HepG2 (cell line): ENCODE results near the gene SGTB. TPM values are rescaled to one million over a fixed set of nuclear protein-coding genes. Genes with fewer than 3 reads are reported as not detected.

Source experiments
- ARID4A ChIP-seq: sonication (generic); formaldehyde crosslinking; IDR thresholded peaks from 2 replicates; pipeline ENCODE4 v1.5.0; 2020; ENCODE audit warnings: mild to moderate bottlenecking, missing genetic modification reagents, borderline replicate concordance
- ARNT2 ChIP-seq: sonication (generic); formaldehyde crosslinking; IDR thresholded peaks from 2 replicates; pipeline ENCODE4 v1.8.0; 2022; ENCODE audit warnings: mild to moderate bottlenecking, low read depth, missing genetic modification reagents, moderate library complexity
- CHD2 ChIP-seq: IDR thresholded peaks from 2 replicates; pipeline ENCODE4 v1.6.1; 2011; ENCODE audit warnings: low read depth, low read length, improper control_type of control experiment
- EEA1 ChIP-seq: sonication (generic); formaldehyde crosslinking; IDR thresholded peaks from 2 replicates; pipeline ENCODE4 v1.5.1; 2020; ENCODE audit warnings: mild to moderate bottlenecking, missing genetic modification reagents, borderline replicate concordance
- IKZF4 ChIP-seq: sonication (generic); formaldehyde crosslinking; IDR thresholded peaks from 2 replicates; pipeline ENCODE4 v1.5.1; 2020; ENCODE audit warnings: borderline replicate concordance, mild to moderate bottlenecking, low read depth, missing genetic modification reagents; ENCODE audit errors: not compliant biosample characterization
- MAFK ChIP-seq, 2 experiments: IDR thresholded peaks in 1 of 2; conservative IDR thresholded peaks in 1 of 2; 2 replicates each; pipeline ENCODE4 v1.6.1; 2011; ENCODE audit warnings: improper control_type of control experiment in 2 of 2, low read length in 2 of 2
- NFKB2 ChIP-seq: sonication (generic); formaldehyde crosslinking; IDR thresholded peaks from 2 replicates; pipeline ENCODE4 v1.4.0; 2020; ENCODE audit warnings: missing genetic modification reagents, borderline replicate concordance
- NFRKB ChIP-seq: fragments of 450-650 bp; IDR thresholded peaks from 2 replicates; pipeline ENCODE4 v1.6.1; 2017
- NR1H2 ChIP-seq: sonication (generic); formaldehyde crosslinking; IDR thresholded peaks from 2 replicates; pipeline ENCODE4 v1.8.1; 2022; ENCODE audit warnings: low read depth, missing genetic modification reagents, borderline replicate concordance
- SP4 ChIP-seq: sonication (generic); formaldehyde crosslinking; IDR thresholded peaks from 2 replicates; pipeline ENCODE4 v1.8.1; 2023; ENCODE audit warnings: mild to moderate bottlenecking, missing genetic modification reagents
- YEATS4 ChIP-seq: sonication (generic); formaldehyde crosslinking; IDR thresholded peaks from 2 replicates; pipeline ENCODE4 v1.4.0; 2020; ENCODE audit warnings: missing genetic modification reagents, borderline replicate concordance
- ZFX ChIP-seq: sonication (generic); formaldehyde crosslinking; IDR thresholded peaks from 2 replicates; pipeline ENCODE4 v1.4.0; 2020; ENCODE audit warnings: mild to moderate bottlenecking, low read depth, missing genetic modification reagents, moderate library complexity
- ZNF124 ChIP-seq: sonication (generic); formaldehyde crosslinking; IDR thresholded peaks from 2 replicates; pipeline ENCODE4 v1.4.0; 2020; ENCODE audit warnings: missing genetic modification reagents
- ZNF343 ChIP-seq: sonication (generic); formaldehyde crosslinking; IDR thresholded peaks from 2 replicates; pipeline ENCODE4 v1.4.0; 2020; ENCODE audit warnings: mild to moderate bottlenecking, missing genetic modification reagents
- ZNF432 ChIP-seq: sonication (generic); formaldehyde crosslinking; IDR thresholded peaks from 2 replicates; pipeline ENCODE4 v1.5.0; 2020; ENCODE audit warnings: missing genetic modification reagents, mild to moderate bottlenecking, borderline replicate concordance
- ZNF615 ChIP-seq: sonication (generic); formaldehyde crosslinking; IDR thresholded peaks from 2 replicates; pipeline ENCODE4 v1.5.0; 2020; ENCODE audit warnings: mild to moderate bottlenecking, missing genetic modification reagents, borderline replicate concordance
- ZNF781 ChIP-seq: sonication (generic); formaldehyde crosslinking; IDR thresholded peaks from 2 replicates; pipeline ENCODE4 v1.5.1; 2020; ENCODE audit warnings: borderline replicate concordance, mild to moderate bottlenecking, missing genetic modification reagents; ENCODE audit errors: not compliant biosample characterization
- ZNF816 ChIP-seq: sonication (generic); formaldehyde crosslinking; IDR thresholded peaks from 2 replicates; pipeline ENCODE4 v1.8.0; 2022; ENCODE audit warnings: missing genetic modification reagents, mild to moderate bottlenecking, borderline replicate concordance
- polyA plus RNA-seq, 8 experiments: library from polyadenylated mRNA; depleted of rRNA in 3 of 8; stranded (reverse) in 7 of 8; unstranded in 1 of 8; fragments of >200 nt; fragmentation: Illumina TruSeq in 4 of 8; extraction: Trizol in 4 of 8; gene quantifications; 2 replicates each; pipeline versions ENCODE4 v1.2.1 to v1.2.3, GENCODE V29; 2011 to 2016; ENCODE audit warnings: low read depth in 4 of 8, missing spikeins in 1 of 8, mixed read lengths in 1 of 8; ENCODE audit not compliant: insufficient read depth in 1 of 8
- total RNA-seq, 5 experiments: library from RNA; depleted of rRNA; stranded (reverse); fragments of >200 nt; fragmentation: Illumina TruSeq; extraction: Trizol; gene quantifications; 2 replicates each; pipeline ENCODE4 v1.2.3, GENCODE V29; 2016; ENCODE audit warnings: low read depth in 1 of 5
- TF ChIP-seq, protein P1 (sequence below): sonication (generic); formaldehyde crosslinking; IDR thresholded peaks from 2 replicates; pipeline ENCODE4 v1.8.1; 2022; ENCODE audit warnings: mild to moderate bottlenecking, missing genetic modification reagents
- TF ChIP-seq, protein P2 (sequence below): sonication (generic); formaldehyde crosslinking; IDR thresholded peaks from 2 replicates; pipeline ENCODE4 v1.8.0; 2022; ENCODE audit warnings: mild to moderate bottlenecking, missing genetic modification reagents, moderate library complexity
- TF ChIP-seq, protein P3 (sequence below): sonication (generic); formaldehyde crosslinking; IDR thresholded peaks from 2 replicates; pipeline ENCODE4 v1.5.0; 2020; ENCODE audit warnings: missing genetic modification reagents

Gene SGTB
- total and polyA plus RNA-seq, 2 of the 13 experiments (the other 11 are each of a cell fraction or from before 2014, with no cell fraction given) = 5.2 to 11.2 TPM

DNA sequence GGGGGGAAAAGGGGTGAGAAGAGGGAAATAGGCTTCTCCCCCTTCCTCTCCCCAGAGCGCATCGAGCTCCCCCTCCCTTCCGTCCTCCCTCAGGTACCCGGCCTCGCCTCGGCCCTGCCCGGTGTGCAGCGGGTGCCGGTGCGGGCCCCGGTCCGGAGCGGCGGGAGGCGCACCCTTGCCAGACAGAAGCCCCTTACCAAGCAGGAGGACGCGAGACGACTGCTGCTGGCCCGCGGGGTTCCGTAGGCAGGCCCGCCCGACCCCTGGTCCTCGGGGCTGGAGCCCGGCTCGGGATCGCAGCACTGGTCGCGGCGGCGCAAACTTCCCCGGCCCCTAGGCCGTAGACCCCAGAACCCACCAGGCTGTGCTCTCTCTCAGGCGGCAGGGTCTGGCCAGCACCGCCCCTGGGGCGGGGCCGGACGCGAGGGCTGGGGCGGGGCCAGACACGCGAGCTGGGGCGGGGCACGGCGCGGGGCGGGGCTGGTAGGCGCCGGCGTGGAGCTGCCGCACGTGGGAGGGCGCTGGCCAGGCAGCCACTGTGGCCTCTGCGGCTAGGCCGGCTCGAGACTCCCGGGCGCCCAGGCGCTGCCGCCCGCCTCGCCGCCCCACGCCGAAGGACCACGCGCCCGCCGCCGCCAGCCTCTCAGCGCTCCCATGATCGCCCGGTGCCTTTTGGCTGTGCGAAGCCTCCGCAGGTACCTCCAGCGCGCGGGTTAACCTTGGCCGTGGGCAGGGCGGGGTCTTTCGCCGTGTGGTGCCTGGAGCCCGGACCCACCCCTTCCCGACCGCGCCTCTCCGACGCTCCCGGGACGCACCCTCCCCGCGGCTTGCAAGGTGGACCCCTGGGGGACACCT is at the start of gene SGTB, which contains the start of gene NLN (continued):
- TF ChIP-seq MAFK (conservative IDR thresholded peaks at IDR 0.05 in 1 of 2, IDR thresholded peaks at IDR 0.05 in 1 of 2; ENCODE audit: low read length in 2 of 2) = no peak
- TF ChIP-seq YEATS4 (CRISPR knock-in tag) = peak; percentile 49; the same call in 1 of the 2 replicates
- no peak for TF ChIP-seq ZNF615 (CRISPR knock-in tag)
- peak; percentile 80 for TF ChIP-seq SP4 (CRISPR knock-in tag)
- TF ChIP-seq ZNF781 (CRISPR knock-in tag) = no peak
- TF ChIP-seq ARID4A (CRISPR knock-in tag) = peak; percentile 79
- TF ChIP-seq NR1H2 (CRISPR knock-in tag) = no peak
- no peak for TF ChIP-seq NFRKB
- 0 out of 2 replicates have a peak, but pooled peaks have one; percentile 22 for TF ChIP-seq EEA1 (CRISPR knock-in tag)
- TF ChIP-seq ZNF816 = peak; percentile 79; the same call in 1 of the 2 replicates
- TF ChIP-seq ZNF124 = no peak
- TF ChIP-seq IKZF4 = no peak
- TF ChIP-seq, protein P1, sequence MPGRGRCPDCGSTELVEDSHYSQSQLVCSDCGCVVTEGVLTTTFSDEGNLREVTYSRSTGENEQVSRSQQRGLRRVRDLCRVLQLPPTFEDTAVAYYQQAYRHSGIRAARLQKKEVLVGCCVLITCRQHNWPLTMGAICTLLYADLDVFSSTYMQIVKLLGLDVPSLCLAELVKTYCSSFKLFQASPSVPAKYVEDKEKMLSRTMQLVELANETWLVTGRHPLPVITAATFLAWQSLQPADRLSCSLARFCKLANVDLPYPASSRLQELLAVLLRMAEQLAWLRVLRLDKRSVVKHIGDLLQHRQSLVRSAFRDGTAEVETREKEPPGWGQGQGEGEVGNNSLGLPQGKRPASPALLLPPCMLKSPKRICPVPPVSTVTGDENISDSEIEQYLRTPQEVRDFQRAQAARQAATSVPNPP (CRISPR knock-in tag) = 0 out of 2 replicates have a peak, but pooled peaks have one; percentile 19
- TF ChIP-seq CHD2 = no peak
- TF ChIP-seq ARNT2 (CRISPR knock-in tag) = peak; percentile 66; the same call in 1 of the 2 replicates
- TF ChIP-seq, protein P2, sequence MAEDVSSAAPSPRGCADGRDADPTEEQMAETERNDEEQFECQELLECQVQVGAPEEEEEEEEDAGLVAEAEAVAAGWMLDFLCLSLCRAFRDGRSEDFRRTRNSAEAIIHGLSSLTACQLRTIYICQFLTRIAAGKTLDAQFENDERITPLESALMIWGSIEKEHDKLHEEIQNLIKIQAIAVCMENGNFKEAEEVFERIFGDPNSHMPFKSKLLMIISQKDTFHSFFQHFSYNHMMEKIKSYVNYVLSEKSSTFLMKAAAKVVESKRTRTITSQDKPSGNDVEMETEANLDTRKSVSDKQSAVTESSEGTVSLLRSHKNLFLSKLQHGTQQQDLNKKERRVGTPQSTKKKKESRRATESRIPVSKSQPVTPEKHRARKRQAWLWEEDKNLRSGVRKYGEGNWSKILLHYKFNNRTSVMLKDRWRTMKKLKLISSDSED (CRISPR knock-in tag) = 0 out of 2 replicates have a peak, but pooled peaks have one; percentile 55
- TF ChIP-seq ZFX = peak; percentile 96
- TF ChIP-seq, protein P3, sequence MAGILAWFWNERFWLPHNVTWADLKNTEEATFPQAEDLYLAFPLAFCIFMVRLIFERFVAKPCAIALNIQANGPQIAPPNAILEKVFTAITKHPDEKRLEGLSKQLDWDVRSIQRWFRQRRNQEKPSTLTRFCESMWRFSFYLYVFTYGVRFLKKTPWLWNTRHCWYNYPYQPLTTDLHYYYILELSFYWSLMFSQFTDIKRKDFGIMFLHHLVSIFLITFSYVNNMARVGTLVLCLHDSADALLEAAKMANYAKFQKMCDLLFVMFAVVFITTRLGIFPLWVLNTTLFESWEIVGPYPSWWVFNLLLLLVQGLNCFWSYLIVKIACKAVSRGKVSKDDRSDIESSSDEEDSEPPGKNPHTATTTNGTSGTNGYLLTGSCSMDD (CRISPR knock-in tag) = no peak
- peak; percentile 20; the same call in 1 of the 2 replicates for TF ChIP-seq NFKB2 (CRISPR knock-in tag)
- no peak for TF ChIP-seq ZNF432 (CRISPR knock-in tag)
- 0 out of 2 replicates have a peak, but pooled peaks have one; percentile 38 for TF ChIP-seq ZNF343 (CRISPR knock-in tag)
